ENCODE measurements around the gene MAGI2. TPM values are rescaled to one million over a fixed set of nuclear protein-coding genes. Genes with fewer than 3 reads are reported as not detected.

Gene MAGI2
- total and polyA plus RNA-seq, 2 experiments from 2014 or later, result 10.4 to 26.4 TPM

- DNase-seq (ENCODE audit: low spot score) (no peak), ATAC-seq (no peak)
- Histone ChIP-seq H3K9me2 (ENCODE audit: insufficient read depth) (no peaks in the 10 kb centered on the region), H4K20me1 (replicated peaks; ENCODE audit: insufficient read depth) (no peaks in the 10 kb centered on the region), H3K4me3 (no peak overlapping the region), H2AFZ (no peak overlapping the region), H3K27ac (ENCODE audit: low read depth) (no peak overlapping the region), H3K27me3 (ENCODE audit: insufficient read depth) (no peaks in the 10 kb centered on the region), H3K4me2 (peak overlapping the region; percentile 59), H3K36me3 (ENCODE audit: insufficient read depth) (no peaks in the 10 kb centered on the region), H3K79me2 (replicated peaks; ENCODE audit: insufficient read depth) (no peaks in the 10 kb centered on the region), H3K4me1 (ENCODE audit: insufficient read depth) (peaks cover 23% of the 10 kb centered on the region), H3F3A (replicated peaks; ENCODE audit: low read depth) (no peaks in the 10 kb centered on the region)
- Mint-ChIP-seq H3K27ac (0 out of 2 replicates have a peak overlapping the region, but pooled peaks have one; percentile 62), H3K36me3 (ENCODE audit: low read depth) (no peaks in the 10 kb centered on the region), H3K4me3 (no peak overlapping the region), H3K9me3 (peaks cover 2% of the 10 kb centered on the region; the same call in 1 of the 3 replicates), H3K27me3 (ENCODE audit: insufficient read depth, low read depth, poor library complexity) (peaks cover 2% of the 10 kb centered on the region), H3K4me1 (peaks cover 26% of the 10 kb centered on the region)
- TF ChIP-seq JUNB (IDR thresholded peaks at IDR 0.05; ENCODE audit: unreplicated experiment), result no peak
- no peak for TF ChIP-seq EZH2phosphoT487 (IDR thresholded peaks at IDR 0.05; ENCODE audit: unreplicated experiment)
- no peak for TF ChIP-seq CREB1 (CRISPR knock-in tag; IDR thresholded peaks at IDR 0.05; ENCODE audit: low read depth)
- no peak for TF ChIP-seq POLR2AphosphoS5 (IDR thresholded peaks at IDR 0.05; ENCODE audit: low read depth)
- no peak for TF ChIP-seq CTCF (conservative IDR thresholded peaks at IDR 0.05; ENCODE audit: low read depth in 2 of 2)
- no peak for TF ChIP-seq REST (IDR thresholded peaks at IDR 0.05; ENCODE audit: unreplicated experiment)
- TF ChIP-seq EZH2 (IDR thresholded peaks at IDR 0.05; ENCODE audit: low read depth, unreplicated experiment), result no peak
- TF ChIP-seq, protein P1, sequence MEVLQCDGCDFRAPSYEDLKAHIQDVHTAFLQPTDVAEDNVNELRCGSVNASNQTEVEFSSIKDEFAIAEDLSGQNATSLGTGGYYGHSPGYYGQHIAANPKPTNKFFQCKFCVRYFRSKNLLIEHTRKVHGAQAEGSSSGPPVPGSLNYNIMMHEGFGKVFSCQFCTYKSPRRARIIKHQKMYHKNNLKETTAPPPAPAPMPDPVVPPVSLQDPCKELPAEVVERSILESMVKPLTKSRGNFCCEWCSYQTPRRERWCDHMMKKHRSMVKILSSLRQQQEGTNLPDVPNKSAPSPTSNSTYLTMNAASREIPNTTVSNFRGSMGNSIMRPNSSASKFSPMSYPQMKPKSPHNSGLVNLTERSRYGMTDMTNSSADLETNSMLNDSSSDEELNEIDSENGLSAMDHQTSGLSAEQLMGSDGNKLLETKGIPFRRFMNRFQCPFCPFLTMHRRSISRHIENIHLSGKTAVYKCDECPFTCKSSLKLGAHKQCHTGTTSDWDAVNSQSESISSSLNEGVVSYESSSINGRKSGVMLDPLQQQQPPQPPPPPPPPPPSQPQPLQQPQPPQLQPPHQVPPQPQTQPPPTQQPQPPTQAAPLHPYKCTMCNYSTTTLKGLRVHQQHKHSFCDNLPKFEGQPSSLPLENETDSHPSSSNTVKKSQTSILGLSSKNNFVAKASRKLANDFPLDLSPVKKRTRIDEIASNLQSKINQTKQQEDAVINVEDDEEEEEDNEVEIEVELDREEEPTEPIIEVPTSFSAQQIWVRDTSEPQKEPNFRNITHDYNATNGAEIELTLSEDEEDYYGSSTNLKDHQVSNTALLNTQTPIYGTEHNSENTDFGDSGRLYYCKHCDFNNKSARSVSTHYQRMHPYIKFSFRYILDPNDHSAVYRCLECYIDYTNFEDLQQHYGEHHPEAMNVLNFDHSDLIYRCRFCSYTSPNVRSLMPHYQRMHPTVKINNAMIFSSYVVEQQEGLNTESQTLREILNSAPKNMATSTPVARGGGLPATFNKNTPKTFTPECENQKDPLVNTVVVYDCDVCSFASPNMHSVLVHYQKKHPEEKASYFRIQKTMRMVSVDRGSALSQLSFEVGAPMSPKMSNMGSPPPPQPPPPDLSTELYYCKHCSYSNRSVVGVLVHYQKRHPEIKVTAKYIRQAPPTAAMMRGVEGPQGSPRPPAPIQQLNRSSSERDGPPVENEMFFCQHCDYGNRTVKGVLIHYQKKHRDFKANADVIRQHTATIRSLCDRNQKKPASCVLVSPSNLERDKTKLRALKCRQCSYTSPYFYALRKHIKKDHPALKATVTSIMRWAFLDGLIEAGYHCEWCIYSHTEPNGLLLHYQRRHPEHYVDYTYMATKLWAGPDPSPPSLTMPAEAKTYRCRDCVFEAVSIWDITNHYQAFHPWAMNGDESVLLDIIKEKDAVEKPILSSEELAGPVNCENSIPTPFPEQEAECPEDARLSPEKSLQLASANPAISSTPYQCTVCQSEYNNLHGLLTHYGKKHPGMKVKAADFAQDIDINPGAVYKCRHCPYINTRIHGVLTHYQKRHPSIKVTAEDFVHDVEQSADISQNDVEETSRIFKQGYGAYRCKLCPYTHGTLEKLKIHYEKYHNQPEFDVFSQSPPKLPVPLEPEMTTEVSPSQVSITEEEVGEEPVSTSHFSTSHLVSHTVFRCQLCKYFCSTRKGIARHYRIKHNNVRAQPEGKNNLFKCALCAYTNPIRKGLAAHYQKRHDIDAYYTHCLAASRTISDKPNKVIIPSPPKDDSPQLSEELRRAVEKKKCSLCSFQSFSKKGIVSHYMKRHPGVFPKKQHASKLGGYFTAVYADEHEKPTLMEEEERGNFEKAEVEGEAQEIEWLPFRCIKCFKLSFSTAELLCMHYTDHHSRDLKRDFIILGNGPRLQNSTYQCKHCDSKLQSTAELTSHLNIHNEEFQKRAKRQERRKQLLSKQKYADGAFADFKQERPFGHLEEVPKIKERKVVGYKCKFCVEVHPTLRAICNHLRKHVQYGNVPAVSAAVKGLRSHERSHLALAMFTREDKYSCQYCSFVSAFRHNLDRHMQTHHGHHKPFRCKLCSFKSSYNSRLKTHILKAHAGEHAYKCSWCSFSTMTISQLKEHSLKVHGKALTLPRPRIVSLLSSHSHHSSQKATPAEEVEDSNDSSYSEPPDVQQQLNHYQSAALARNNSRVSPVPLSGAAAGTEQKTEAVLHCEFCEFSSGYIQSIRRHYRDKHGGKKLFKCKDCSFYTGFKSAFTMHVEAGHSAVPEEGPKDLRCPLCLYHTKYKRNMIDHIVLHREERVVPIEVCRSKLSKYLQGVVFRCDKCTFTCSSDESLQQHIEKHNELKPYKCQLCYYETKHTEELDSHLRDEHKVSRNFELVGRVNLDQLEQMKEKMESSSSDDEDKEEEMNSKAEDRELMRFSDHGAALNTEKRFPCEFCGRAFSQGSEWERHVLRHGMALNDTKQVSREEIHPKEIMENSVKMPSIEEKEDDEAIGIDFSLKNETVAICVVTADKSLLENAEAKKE (CRISPR knock-in tag; IDR thresholded peaks at IDR 0.05), result no peak
- TF ChIP-seq NANOG (IDR thresholded peaks at IDR 0.05; ENCODE audit: borderline replicate concordance), result no peak
- TF ChIP-seq ETS1 (IDR thresholded peaks at IDR 0.05), result no peak
- TF ChIP-seq ZNF114 (CRISPR knock-in tag; IDR thresholded peaks at IDR 0.05), result no peak
- no peak for TF ChIP-seq STAT1 (IDR thresholded peaks at IDR 0.05; ENCODE audit: unreplicated experiment)
- TF ChIP-seq ZNF331 (CRISPR knock-in tag; IDR thresholded peaks at IDR 0.05; ENCODE audit: low read depth), result no peak
These were observed 226.4 kb downstream of the MAGI2 start for GRCh38 chr7:79227044-79227443.
